Measurements from ENCODE around the gene SLC4A1AP.
"Not testable (repeated sequence)": the region's sequence is repeated elsewhere in the genome, so short reads cannot be mapped to it uniquely, and the experiment has no call there.

SLC4A1AP gene

DNA sequence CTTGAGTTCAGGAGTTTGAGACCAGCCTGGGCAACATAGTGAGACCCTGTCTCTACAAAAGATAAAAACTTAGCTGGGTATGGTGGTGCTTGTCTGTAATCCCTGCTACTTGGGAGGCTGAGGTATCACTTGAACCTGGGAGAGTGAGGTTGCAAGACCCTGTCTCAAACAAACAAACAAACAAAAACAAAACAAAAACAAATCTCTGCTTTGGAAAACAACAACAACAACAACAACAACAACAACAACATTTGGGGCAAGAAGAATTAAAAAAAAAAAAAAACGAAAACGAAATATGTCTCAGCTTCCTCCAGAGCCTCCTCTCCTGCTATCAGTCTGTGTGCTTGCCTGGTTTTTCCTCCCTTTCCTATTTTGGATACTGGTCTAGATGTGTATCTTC, 16.9 kb downstream of the SLC4A1AP start:
- H3K9ac ChIP-seq (ENCODE audit: low read depth, low read length, poor library complexity, severe bottlenecking), result no peak overlapping the region
- H3K36me3 ChIP-seq (ENCODE audit: insufficient read depth, low read length), result peaks cover 38% of the 10 kb centered on the region; the same call in 1 of the 2 replicates

DNA sequence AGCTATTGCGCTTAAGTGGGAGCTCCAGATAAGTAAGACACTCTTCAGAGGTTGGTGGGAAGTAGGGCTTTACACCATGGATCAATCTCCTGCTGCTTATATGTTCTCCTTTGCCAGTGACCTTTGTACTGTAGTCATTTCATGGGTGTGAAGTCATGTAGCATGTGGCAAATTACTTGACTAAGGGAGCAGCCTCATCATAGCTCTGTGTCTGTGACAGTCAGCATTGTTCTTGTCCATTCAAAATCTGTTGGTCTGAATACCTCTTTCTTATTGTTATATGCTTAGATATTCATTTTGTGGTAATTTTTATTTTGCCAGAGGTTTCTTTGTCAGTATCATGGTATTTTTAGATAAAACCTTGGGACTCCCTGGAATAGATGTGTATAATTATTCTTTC, 18.2 kb downstream of the SLC4A1AP start:
- H4K20me1 ChIP-seq (ENCODE audit: insufficient read depth, low read length, poor library complexity, severe bottlenecking), result no peaks in the 10 kb centered on the region
- H3K27me3 ChIP-seq (ENCODE audit: insufficient read depth, low read length, poor library complexity, severe bottlenecking), result no peaks in the 10 kb centered on the region
- no peak overlapping the region for H2AFZ ChIP-seq (ENCODE audit: low read length)
- TF ChIP-seq, protein P1, sequence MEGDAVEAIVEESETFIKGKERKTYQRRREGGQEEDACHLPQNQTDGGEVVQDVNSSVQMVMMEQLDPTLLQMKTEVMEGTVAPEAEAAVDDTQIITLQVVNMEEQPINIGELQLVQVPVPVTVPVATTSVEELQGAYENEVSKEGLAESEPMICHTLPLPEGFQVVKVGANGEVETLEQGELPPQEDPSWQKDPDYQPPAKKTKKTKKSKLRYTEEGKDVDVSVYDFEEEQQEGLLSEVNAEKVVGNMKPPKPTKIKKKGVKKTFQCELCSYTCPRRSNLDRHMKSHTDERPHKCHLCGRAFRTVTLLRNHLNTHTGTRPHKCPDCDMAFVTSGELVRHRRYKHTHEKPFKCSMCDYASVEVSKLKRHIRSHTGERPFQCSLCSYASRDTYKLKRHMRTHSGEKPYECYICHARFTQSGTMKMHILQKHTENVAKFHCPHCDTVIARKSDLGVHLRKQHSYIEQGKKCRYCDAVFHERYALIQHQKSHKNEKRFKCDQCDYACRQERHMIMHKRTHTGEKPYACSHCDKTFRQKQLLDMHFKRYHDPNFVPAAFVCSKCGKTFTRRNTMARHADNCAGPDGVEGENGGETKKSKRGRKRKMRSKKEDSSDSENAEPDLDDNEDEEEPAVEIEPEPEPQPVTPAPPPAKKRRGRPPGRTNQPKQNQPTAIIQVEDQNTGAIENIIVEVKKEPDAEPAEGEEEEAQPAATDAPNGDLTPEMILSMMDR (conservative IDR thresholded peaks at IDR 0.05; ENCODE audit: low read length), result no peak
- TF ChIP-seq EZH2phosphoT487 (IDR thresholded peaks at IDR 0.05; ENCODE audit: borderline replicate concordance), result no peak
- no peak overlapping the region for H3K4me2 ChIP-seq (ENCODE audit: low read depth, low read length, poor library complexity, severe bottlenecking)
- peaks cover 3% of the 10 kb centered on the region for H3F3A ChIP-seq (ENCODE audit: low read depth)
- H3K9ac ChIP-seq (ENCODE audit: low read depth, low read length, poor library complexity, severe bottlenecking), result no peak overlapping the region
- peaks cover 35% of the 10 kb centered on the region; the same call in 1 of the 2 replicates for H3K36me3 ChIP-seq (ENCODE audit: insufficient read depth, low read length)
- H3K79me2 ChIP-seq (ENCODE audit: insufficient read depth, low read length), result no peaks in the 10 kb centered on the region
- peaks cover 14% of the 10 kb centered on the region for H3K4me1 ChIP-seq (ENCODE audit: insufficient read depth, low read length, poor library complexity, severe bottlenecking)
- H3K4me3 ChIP-seq (ENCODE audit: low read length, poor library complexity, severe bottlenecking), result no peak overlapping the region
- H3K9me2 ChIP-seq (replicated peaks; ENCODE audit: low read depth, low read length), result no peaks in the 10 kb centered on the region
- no peaks in the 10 kb centered on the region for H3K9me3 ChIP-seq (ENCODE audit: insufficient read depth, low read depth, low read length)

More for the DNA sequence above, 16.9 kb downstream of the SLC4A1AP start:
- H4K20me1 ChIP-seq (ENCODE audit: insufficient read depth, low read length, poor library complexity, severe bottlenecking), result no peaks in the 10 kb centered on the region
- no peaks in the 10 kb centered on the region for H3K27me3 ChIP-seq (ENCODE audit: insufficient read depth, low read length, poor library complexity, severe bottlenecking)
- no peak overlapping the region for H3K4me3 ChIP-seq (ENCODE audit: low read length, poor library complexity, severe bottlenecking)
- H3F3A ChIP-seq (ENCODE audit: low read depth), result peaks cover 3% of the 10 kb centered on the region
- no peaks in the 10 kb centered on the region for H3K9me3 ChIP-seq (ENCODE audit: insufficient read depth, low read depth, low read length)
- peaks cover 14% of the 10 kb centered on the region for H3K4me1 ChIP-seq (ENCODE audit: insufficient read depth, low read length, poor library complexity, severe bottlenecking)
- H2AFZ ChIP-seq (ENCODE audit: low read length), result no peak overlapping the region
- no peaks in the 10 kb centered on the region for H3K79me2 ChIP-seq (ENCODE audit: insufficient read depth, low read length)
- no peaks in the 10 kb centered on the region for H3K9me2 ChIP-seq (replicated peaks; ENCODE audit: low read depth, low read length)
- no peak overlapping the region for H3K4me2 ChIP-seq (ENCODE audit: low read depth, low read length, poor library complexity, severe bottlenecking)
- TF ChIP-seq EZH2phosphoT487 (IDR thresholded peaks at IDR 0.05; ENCODE audit: borderline replicate concordance), result no peak
- TF ChIP-seq, protein P1 (conservative IDR thresholded peaks at IDR 0.05; ENCODE audit: low read length), result no peak

DNA sequence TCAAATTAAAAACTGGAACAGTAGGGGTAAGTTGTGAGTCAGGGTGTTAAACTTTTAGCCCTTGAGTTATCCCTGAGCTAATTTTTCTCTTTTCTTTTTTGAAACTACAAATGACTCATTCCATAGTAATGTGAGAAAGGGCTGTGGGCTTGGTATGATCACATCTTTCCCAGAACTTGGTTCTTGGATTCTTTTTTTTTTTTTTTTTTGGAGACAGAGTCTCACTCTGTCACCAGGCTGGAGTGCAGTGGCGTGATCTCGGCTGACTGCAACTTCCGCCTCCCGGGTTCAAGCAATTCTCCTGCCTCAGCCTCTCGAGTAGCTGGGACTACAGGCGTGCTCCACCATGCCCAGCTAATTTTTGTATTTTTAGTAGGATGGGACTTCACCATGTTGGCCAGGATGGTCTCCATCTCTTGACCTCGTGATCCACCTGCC, 18.7 kb downstream of the SLC4A1AP start:
- H4K20me1 ChIP-seq (ENCODE audit: insufficient read depth, low read length, poor library complexity, severe bottlenecking); H3K9me3 ChIP-seq (ENCODE audit: insufficient read depth, low read depth, low read length); H3K9ac ChIP-seq (ENCODE audit: low read depth, low read length, poor library complexity, severe bottlenecking); H3K27me3 ChIP-seq (ENCODE audit: insufficient read depth, low read length, poor library complexity, severe bottlenecking); H3F3A ChIP-seq (ENCODE audit: low read depth); H3K79me2 ChIP-seq (ENCODE audit: insufficient read depth, low read length); H3K4me3 ChIP-seq (ENCODE audit: low read length, poor library complexity, severe bottlenecking); H3K9me2 ChIP-seq (replicated peaks; ENCODE audit: low read depth, low read length); H2AFZ ChIP-seq (ENCODE audit: low read length); H3K4me2 ChIP-seq (ENCODE audit: low read depth, low read length, poor library complexity, severe bottlenecking): not testable (repeated sequence)
- Histone ChIP-seq H3K36me3 (ENCODE audit: insufficient read depth, low read length) (peaks cover 32% of the 10 kb centered on the region; the same call in 1 of the 2 replicates), H3K4me1 (ENCODE audit: insufficient read depth, low read length, poor library complexity, severe bottlenecking) (peaks cover 14% of the 10 kb centered on the region)

DNA sequence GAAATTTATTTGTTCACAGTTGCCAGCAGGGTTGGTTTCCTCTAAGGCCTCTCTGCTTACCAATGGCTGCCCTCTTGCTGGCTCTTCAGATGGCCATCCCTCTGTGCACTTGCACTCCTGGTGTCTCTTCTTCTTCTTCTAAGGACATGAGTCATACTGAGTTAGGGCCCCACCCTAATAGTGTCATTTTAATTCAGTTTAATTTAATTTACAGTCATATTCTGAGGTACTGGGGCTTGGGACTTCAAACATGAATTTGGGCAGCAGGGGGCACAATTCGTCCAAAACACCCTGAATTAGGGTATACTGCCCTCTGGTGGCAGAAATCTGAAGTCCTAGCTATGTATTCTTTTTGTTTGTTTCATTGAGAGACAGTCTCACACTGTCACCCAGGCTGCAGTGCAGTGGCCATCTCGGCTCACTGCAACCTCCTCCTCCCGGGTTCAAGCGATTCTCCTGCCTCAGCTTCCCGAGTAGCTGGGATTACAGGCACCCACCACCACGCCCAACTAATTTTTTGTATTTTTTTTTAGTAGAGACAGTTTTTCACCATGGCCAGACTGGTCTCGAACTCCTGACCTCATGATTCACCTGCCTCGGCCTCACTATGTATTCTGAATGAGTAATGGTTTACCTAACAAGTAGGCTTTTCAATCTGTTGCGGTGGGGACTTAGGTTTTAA, 19.8 kb downstream of the SLC4A1AP start:
- H3K36me3 ChIP-seq (ENCODE audit: insufficient read depth, low read length), result peaks cover 32% of the 10 kb centered on the region; the same call in 1 of the 2 replicates

DNA sequence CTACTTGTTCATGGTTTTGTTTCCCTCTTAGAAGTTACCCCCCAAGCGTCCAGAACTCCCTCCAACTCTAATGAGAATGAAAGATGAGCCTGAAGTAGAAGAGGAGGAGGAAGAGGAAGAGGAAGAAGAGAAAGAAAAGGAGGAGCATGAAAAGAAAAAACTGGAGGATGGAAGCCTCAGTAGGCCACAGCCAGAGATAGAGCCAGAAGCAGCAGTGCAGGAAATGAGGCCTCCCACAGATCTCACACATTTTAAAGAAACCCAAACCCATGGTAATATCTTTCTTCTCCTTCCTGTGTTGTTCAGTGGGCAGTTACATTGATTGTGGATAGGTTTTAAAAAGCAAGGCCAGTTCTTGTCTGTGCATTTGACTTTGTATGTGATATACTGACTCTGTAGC, 21.3 kb downstream of the SLC4A1AP start:
- Histone ChIP-seq H3K36me3 (ENCODE audit: insufficient read depth, low read length) (peaks cover 23% of the 10 kb centered on the region; the same call in 1 of the 2 replicates), H3K4me2 (ENCODE audit: low read depth, low read length, poor library complexity, severe bottlenecking) (peak overlapping the region; percentile 62), H3K4me3 (ENCODE audit: low read length, poor library complexity, severe bottlenecking) (peak overlapping the region; percentile 58)

More for the DNA sequence above, 19.8 kb downstream of the SLC4A1AP start:
- TF ChIP-seq EZH2phosphoT487 (IDR thresholded peaks at IDR 0.05; ENCODE audit: borderline replicate concordance), result no peak
- TF ChIP-seq, protein P1 (conservative IDR thresholded peaks at IDR 0.05; ENCODE audit: low read length), result peak; percentile 100
- Histone ChIP-seq H3K9me3 (ENCODE audit: insufficient read depth, low read depth, low read length) (no peaks in the 10 kb centered on the region), H4K20me1 (ENCODE audit: insufficient read depth, low read length, poor library complexity, severe bottlenecking) (no peaks in the 10 kb centered on the region), H2AFZ (ENCODE audit: low read length) (no peak overlapping the region), H3K4me1 (ENCODE audit: insufficient read depth, low read length, poor library complexity, severe bottlenecking) (peaks cover 14% of the 10 kb centered on the region), H3F3A (ENCODE audit: low read depth) (peaks cover 3% of the 10 kb centered on the region), H3K9ac (ENCODE audit: low read depth, low read length, poor library complexity, severe bottlenecking) (peak overlapping the region; percentile 64), H3K9me2 (replicated peaks; ENCODE audit: low read depth, low read length) (no peaks in the 10 kb centered on the region), H3K79me2 (ENCODE audit: insufficient read depth, low read length) (no peaks in the 10 kb centered on the region), H3K4me2 (ENCODE audit: low read depth, low read length, poor library complexity, severe bottlenecking) (peak overlapping the region; percentile 62), H3K4me3 (ENCODE audit: low read length, poor library complexity, severe bottlenecking) (no peak overlapping the region), H3K27me3 (ENCODE audit: insufficient read depth, low read length, poor library complexity, severe bottlenecking) (no peaks in the 10 kb centered on the region)

More for the DNA sequence above, 21.3 kb downstream of the SLC4A1AP start:
- peaks cover 14% of the 10 kb centered on the region for H3K4me1 ChIP-seq (ENCODE audit: insufficient read depth, low read length, poor library complexity, severe bottlenecking)
- not testable (repeated sequence) for H4K20me1 ChIP-seq (ENCODE audit: insufficient read depth, low read length, poor library complexity, severe bottlenecking); H3K79me2 ChIP-seq (ENCODE audit: insufficient read depth, low read length); H3F3A ChIP-seq (ENCODE audit: low read depth); H3K9me2 ChIP-seq (replicated peaks; ENCODE audit: low read depth, low read length); H3K27me3 ChIP-seq (ENCODE audit: insufficient read depth, low read length, poor library complexity, severe bottlenecking); H3K9me3 ChIP-seq (ENCODE audit: insufficient read depth, low read depth, low read length)
- peak overlapping the region; percentile 62 for H2AFZ ChIP-seq (ENCODE audit: low read length)
- peak overlapping the region; percentile 64 for H3K9ac ChIP-seq (ENCODE audit: low read depth, low read length, poor library complexity, severe bottlenecking)
